G401.6 (cell line): ENCODE data around the gene SORBS1.

Source experiments
- FAIRE-seq: peaks from 2 replicates; lab custom pipeline; 2012; peaks lifted over from hg19 to GRCh38; lab: Jason Lieb, UNC

The SORBS1 gene

DNA sequence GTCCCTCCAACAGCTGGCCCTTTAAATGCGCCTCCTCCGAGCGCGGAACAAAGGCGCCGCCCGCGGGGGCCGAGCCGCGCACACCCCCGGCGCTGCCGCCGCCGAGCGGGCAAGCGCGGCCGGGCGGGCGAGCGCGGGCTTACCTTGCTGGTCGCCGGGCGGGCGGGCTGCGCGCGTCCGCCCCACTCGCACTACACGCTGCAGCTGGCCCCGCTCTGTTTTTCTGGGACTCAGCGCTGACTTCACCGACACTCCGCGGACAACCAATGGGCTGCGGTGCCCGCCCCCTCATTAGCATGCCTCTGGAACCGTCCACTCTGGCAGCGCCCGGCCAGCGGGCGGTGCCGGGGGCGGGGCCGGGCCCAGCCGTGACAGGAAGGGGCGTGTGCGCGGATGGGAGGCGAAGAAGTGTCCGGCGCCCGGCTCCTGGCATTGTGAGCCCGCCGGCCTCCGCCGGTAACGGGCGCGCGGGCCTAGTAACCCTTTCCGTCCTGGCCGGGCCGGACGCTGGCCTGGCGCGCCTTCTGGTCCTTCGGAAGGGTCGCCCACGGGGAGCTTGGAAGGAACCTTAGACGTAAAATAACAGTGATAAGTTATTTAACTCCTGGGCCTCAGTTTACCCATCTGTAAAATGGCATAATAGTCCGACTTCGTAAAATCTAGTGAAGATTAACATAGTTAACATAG lies at the start of gene SORBS1:
Gene SORBS1, minus strand, starts transcription at position 195 of the 687 bp plus-strand sequence. CDS start 120,236 bp downstream, outside the sequence.
- FAIRE-seq, result no peak

DNA sequence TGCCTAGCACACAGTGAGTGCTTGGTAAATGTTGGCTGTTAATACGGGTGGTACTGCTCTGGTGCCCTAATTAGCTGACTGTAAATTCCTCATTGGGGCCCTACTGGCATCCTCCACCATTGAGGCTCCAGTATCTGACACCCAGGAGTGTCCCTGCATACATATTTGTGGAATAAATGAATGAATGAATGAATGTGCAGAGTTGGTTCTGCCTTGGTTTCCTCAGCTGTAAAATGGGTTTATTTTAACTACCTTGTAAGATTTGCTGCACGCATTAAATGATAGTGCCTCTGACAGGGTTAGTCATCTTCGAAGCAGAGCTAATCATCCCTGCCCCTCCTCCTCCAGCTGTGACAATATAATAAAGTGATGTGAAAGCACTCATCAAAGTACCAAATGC lies 49.6 kb upstream of the SORBS1 start:
- no peak for FAIRE-seq

- FAIRE-seq, result no peak
Measured at GRCh38 chr10:95606922-95607321, 45.8 kb upstream of the SORBS1 start.

DNA sequence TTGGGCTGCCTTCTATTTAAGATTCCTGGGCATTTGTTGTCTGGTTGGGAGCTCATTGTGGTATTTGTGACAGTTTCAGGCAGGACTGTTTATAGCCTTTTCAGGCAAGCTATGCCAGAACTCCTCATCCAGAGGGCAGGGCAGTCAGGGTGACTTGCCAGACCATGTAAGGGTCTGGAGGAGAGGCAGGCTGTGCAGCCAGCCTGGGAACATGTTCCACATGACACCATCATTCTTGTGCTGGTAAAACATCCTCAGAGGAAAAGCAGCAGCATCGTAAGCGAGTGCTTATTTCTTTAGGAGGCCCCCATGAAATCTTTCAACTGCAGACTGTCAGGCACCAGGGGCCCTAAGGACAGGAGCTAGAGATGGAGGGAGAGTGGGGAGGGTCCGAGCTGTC lies 44.0 kb upstream of the SORBS1 start:
- no peak for FAIRE-seq

GRCh38 chr10:95604630-95605029 lies 43.5 kb upstream of the SORBS1 start:
- no peak for FAIRE-seq

DNA sequence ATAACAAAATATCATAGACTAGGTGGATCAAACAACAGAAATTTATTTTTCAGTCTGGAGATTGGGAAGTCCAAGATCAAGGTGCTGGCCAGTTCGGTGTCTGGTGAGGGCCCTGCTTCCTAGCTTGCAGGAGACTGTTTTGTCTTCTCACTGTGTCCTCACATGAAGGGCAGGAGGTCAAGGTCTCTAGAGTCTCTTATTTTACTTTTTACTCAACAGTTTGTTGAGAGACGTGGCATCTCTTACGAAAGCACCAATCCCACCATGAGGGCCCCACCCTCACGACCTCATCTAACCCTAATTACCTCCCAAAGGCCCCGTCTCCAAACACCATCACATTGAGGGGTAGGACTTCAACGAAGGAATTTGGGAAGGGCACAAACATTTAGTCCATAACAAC lies 41.2 kb upstream of the SORBS1 start:
- FAIRE-seq, result no peak

GRCh38 chr10:95601116-95601719 lies 40.0 kb upstream of the SORBS1 start:
- FAIRE-seq, result peak; percentile 91

GRCh38 chr10:95600158-95600557 lies 39.0 kb upstream of the SORBS1 start:
- no peak for FAIRE-seq

DNA sequence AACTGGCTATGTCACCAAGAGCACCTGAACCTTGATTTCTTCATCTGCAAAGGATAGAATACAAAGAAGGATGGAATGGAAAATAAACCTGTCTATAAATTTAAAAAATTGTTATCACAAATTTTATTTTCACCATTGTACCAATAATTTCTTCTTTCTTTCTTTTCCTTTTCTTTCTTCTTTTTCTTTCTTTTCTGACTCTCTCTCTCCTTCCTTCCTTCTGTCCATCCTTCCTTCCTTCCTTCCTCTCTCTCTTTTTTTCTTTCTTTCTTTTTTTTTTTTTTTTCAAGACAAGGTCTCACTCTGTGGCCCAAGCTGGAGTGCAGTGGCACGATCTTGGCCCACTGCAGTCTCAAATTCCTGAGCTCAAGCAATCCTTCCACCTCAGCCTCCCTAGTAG lies 36.6 kb upstream of the SORBS1 start:
- FAIRE-seq, result no peak

DNA sequence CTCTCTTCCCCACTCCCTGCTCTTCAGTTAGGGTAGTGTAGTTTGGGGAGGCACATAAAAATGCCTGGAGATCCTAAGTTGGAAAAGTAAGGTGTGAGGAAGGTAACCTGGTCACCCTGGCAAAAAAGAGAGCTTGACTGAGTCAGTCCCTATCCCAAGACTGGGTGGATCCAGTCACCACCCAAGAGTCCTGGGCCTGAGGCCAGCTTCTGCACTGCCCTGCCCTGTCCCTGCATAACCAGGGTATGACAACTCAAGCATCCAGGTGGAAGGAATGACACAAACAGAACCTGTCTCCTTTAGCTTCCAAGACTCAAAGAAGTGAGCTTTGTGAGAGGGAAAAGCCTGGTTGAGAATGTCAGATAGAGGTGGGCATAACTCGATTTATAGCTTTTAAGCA lies 26.9 kb upstream of the SORBS1 start:
- no peak for FAIRE-seq

DNA sequence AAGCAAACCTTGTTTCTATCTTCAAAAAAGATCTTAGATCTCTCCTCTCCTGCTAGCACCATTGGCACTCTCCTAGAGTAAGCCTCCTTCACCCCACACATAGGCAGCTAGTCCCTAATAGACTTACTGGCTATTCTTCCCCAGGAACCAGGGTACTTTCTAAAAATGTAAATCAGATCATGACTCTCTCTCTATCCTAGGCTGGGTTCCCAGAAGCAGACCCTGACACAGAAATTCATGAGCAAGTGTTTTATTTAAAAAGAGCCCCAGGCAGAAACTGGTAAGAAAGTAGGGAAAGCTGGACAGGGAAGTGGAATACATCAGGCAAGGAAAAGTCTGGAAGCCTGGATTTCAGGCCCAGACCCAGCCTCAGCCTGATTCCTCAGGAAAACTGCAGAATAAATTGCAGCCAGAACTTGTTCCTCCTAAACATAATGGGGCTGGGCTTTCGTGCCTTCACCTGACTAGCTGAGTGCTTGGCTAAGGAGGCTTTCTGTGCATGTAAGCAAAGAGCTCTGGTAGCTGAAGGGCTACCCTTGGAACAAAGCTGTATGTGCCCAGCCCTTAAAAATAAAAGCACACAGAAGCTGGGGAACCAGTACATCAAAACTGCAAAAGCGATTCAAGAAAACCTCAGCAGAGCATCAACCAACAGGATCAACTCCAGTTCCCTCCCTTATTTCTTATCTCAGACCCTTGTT lies 18.8 kb upstream of the SORBS1 start:
- FAIRE-seq, result no peak

DNA sequence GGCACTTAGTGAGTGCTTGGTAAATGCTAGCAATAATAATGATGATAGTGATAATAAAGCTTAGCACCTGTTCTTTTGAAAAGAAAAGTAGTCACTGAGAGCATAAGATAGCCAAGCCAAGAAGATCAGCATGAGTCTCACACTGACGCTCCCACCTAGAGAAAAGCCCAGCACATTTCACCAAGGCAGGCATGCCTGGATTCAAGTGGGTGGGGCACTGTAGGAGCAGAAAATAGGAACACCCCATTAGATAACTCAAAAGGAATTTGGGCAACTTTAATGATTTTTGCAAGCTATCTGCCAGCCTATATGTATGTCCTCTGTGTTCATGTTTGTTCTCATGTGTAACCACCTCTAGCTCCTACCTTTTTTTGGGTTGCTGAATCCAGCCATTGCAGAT lies 18.1 kb upstream of the SORBS1 start:
- no peak for FAIRE-seq

GRCh38 chr10:95578619-95579018 lies 17.4 kb upstream of the SORBS1 start:
- FAIRE-seq, result no peak

GRCh38 chr10:95574649-95575365 lies 13.6 kb upstream of the SORBS1 start:
- FAIRE-seq, result no peak

DNA sequence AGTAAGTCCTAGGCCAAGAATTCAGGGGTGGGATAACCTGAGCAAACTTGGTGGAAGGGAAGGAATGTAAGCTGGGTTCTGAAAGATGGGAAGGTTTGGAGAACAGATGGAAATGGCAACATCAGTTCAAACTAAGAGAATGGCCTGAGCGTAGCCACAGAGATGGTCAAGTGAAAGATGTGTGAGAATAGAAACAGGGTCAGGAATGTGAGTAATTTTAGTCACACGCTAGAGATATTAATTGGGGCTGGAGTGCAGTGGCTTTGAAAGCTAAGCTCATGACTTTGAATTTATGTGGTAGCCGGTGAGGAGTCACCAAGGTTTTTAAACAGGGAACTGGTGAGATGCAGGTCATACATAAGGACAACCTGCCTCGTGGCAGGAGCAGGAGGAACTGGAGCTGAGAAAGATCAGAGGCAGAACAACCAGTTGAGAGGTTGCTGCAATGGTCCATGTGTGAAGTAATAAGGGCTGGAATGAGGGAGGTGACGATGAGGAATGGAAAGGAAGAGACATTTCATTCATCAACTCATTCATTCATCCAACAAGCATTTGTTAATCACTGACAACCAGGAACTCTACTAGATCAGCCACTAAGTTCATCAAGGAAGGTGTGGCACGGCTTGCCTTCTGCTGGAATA lies 12.9 kb upstream of the SORBS1 start:
- FAIRE-seq, result no peak

- FAIRE-seq, result no peak
Measured at GRCh38 chr10:95573527-95573926, 12.4 kb upstream of the SORBS1 start.

GRCh38 chr10:95572131-95572820 lies 11.1 kb upstream of the SORBS1 start:
- no peak for FAIRE-seq

DNA sequence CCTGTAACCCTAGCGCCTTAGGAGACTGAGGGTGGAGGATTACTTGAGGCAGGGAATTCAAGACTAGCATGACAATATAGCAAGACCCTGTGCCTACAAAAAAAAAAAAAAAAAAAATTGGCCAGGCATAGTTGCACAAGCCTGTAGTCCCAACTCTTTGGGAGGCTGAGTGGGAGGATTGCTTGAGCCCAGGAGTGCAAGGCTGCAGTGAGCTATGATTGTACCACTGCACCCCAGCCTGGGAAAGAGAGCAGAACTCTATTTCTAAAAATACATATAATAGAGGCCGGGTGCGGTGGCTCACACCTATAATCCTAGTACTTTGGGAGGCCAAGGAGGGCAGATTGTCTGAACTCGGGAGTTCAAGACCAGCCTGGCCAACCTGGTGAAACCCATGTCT lies 10.2 kb upstream of the SORBS1 start:
- no peak for FAIRE-seq

DNA sequence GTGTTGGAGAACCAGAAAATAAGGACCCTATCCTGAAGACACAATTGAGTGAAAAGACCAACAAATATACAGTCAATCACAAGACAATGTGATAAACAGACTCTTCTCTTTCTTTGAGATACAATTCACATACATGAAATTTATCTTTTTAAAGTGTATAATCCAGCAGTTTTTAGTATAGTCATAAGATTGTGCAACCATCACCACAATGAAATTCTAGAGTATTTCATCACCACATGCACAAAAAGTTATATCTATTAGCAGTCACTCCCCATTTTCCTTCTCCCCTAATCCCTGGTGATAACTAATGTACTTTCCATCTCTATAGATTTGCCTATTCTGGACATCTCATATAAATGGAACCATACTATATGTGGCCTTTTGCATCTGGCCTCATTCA lies 8.2 kb upstream of the SORBS1 start:
- FAIRE-seq, result no peak

- FAIRE-seq, result no peak
Measured at GRCh38 chr10:95567903-95568630, 6.9 kb upstream of the SORBS1 start.

- FAIRE-seq, result no peak
Measured at GRCh38 chr10:95566136-95566535, 5.0 kb upstream of the SORBS1 start.
